Memory B cell (primary cell): Measurements from ENCODE around the gene MEP1A.
"Not testable (repeated sequence)": the region's sequence is repeated elsewhere in the genome, so short reads cannot be mapped to it uniquely, and the experiment has no call there.

ENCODE experiments used
- ATAC-seq: fragments of 150-1000 bp; cut with Tn5 transposase; 2 replicates; pipeline ENCODE4 v1.10.0; 2021; ENCODE audit warnings: low read depth, mild to moderate bottlenecking, moderate library complexity
- DNase-seq, 2 donors: peaks; one replicate each; pipeline ENCODE4 v3.0.0; 2022; ENCODE audit warnings: low spot score in 2 of 2
- H3K27ac Mint-ChIP-seq: one replicate; pipeline ENCODE4 v1.8.0; 2022; ENCODE audit warnings: mild to moderate bottlenecking, moderate library complexity, mixed read lengths
- H3K27me3 Mint-ChIP-seq: one replicate; pipeline ENCODE4 v1.8.0; 2022; ENCODE audit warnings: mixed read lengths
- H3K36me3 Mint-ChIP-seq: one replicate; pipeline ENCODE4 v1.8.0; 2022; ENCODE audit warnings: mild to moderate bottlenecking, mixed read lengths
- H3K4me1 Mint-ChIP-seq: one replicate; pipeline ENCODE4 v1.8.0; 2022; ENCODE audit warnings: mixed read lengths
- H3K4me3 Mint-ChIP-seq: one replicate; pipeline ENCODE4 v1.8.0; 2022; ENCODE audit warnings: mild to moderate bottlenecking, moderate library complexity, mixed read lengths
- H3K9me3 Mint-ChIP-seq: one replicate; pipeline ENCODE4 v1.8.0; 2022; ENCODE audit warnings: mixed read lengths

MEP1A gene, protein sequence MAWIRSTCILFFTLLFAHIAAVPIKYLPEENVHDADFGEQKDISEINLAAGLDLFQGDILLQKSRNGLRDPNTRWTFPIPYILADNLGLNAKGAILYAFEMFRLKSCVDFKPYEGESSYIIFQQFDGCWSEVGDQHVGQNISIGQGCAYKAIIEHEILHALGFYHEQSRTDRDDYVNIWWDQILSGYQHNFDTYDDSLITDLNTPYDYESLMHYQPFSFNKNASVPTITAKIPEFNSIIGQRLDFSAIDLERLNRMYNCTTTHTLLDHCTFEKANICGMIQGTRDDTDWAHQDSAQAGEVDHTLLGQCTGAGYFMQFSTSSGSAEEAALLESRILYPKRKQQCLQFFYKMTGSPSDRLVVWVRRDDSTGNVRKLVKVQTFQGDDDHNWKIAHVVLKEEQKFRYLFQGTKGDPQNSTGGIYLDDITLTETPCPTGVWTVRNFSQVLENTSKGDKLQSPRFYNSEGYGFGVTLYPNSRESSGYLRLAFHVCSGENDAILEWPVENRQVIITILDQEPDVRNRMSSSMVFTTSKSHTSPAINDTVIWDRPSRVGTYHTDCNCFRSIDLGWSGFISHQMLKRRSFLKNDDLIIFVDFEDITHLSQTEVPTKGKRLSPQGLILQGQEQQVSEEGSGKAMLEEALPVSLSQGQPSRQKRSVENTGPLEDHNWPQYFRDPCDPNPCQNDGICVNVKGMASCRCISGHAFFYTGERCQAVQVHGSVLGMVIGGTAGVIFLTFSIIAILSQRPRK

DNA sequence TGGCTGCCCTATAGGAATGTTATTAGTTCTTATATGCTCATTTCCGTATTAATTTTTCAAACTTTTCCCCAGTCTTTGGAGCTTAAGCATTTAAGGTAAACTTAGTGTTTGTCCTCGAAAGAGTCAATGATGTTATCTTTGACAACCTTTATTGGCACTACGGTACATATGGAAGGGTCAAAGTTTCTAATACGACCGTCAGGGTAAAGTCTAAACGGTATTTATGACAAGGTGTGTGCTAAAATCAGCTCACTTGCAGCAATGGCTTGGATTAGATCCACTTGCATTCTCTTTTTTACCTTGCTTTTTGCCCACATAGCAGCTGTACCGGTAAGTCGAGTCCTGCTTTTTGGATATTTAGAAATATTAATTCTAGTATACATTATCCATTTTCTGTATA is at the start of gene MEP1A:
MEP1A (plus strand) TSS at position 252 of the 400 bp plus-strand sequence; CDS start at position 262, 10 bp downstream.
- Mint-ChIP-seq H3K36me3 (no peaks in the 10 kb centered on the region), H3K4me1 (no peaks in the 10 kb centered on the region), H3K27ac (no peak within 1 kb of the TSS), H3K27me3 (peaks cover 3% of the 10 kb centered on the region), H3K4me3 (no peak within 1 kb of the TSS), H3K9me3 (no peaks in the 10 kb centered on the region)
- no peak for ATAC-seq
- DNase-seq = no peak

- H3K9me3 Mint-ChIP-seq = peaks cover 2% of the 10 kb centered on the region
- no peak overlapping the region for H3K27ac Mint-ChIP-seq
- ATAC-seq (no peak), DNase-seq (no peak)
- no peaks in the 10 kb centered on the region for H3K4me1 Mint-ChIP-seq
- peaks cover 6% of the 10 kb centered on the region for H3K27me3 Mint-ChIP-seq
- no peak overlapping the region for H3K4me3 Mint-ChIP-seq
- no peaks in the 10 kb centered on the region for H3K36me3 Mint-ChIP-seq
Measured at GRCh38 chr6:46743425-46744158, 49.6 kb upstream of the MEP1A start.

GRCh38 chr6:46744159-46744725 is 48.9 kb upstream of the MEP1A start:
- H3K27ac Mint-ChIP-seq, H3K9me3 Mint-ChIP-seq, H3K4me1 Mint-ChIP-seq, H3K4me3 Mint-ChIP-seq, H3K27me3 Mint-ChIP-seq, DNase-seq, ATAC-seq, H3K36me3 Mint-ChIP-seq: not testable (repeated sequence)

DNA sequence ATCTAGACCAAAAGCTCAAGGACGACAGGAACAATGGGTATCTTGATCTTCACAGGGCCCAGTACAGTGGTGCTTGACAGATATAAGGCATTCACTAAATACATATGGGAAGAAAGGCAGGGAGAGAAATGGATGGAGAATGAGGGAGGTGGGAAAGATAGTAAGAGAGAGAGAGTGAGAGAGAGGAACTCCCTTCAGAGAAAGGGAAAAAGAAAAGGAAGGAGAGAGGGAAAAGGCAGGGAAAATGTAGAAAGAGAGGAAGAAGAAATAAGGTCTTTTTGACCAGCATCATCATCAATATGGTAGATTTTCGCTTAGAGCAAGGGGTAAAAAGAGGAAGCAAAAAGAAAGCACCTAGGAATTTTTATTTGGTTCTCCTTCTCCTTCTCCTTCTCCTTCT is 47.2 kb upstream of the MEP1A start:
- Mint-ChIP-seq H3K36me3 (no peaks in the 10 kb centered on the region), H3K27ac (no peak overlapping the region), H3K9me3 (peaks cover 2% of the 10 kb centered on the region), H3K27me3 (peaks cover 6% of the 10 kb centered on the region), H3K4me1 (no peaks in the 10 kb centered on the region), H3K4me3 (no peak overlapping the region)
- no peak for ATAC-seq
- DNase-seq = no peak

GRCh38 chr6:46746696-46747095 is 46.5 kb upstream of the MEP1A start, which contains the start of gene ANKRD66:
Gene ANKRD66 (plus strand): TSS chr6:46746933. CDS start chr6:46751949, 5,016 bp downstream.
- H3K36me3 Mint-ChIP-seq = no peaks in the 10 kb centered on the region
- H3K4me3 Mint-ChIP-seq = no peak within 1 kb of the TSS
- peaks cover 8% of the 10 kb centered on the region for H3K27me3 Mint-ChIP-seq
- H3K4me1 Mint-ChIP-seq = no peaks in the 10 kb centered on the region
- H3K27ac Mint-ChIP-seq = no peak within 1 kb of the TSS
- ATAC-seq (no peak), DNase-seq (no peak)
- peaks cover 2% of the 10 kb centered on the region for H3K9me3 Mint-ChIP-seq

DNA sequence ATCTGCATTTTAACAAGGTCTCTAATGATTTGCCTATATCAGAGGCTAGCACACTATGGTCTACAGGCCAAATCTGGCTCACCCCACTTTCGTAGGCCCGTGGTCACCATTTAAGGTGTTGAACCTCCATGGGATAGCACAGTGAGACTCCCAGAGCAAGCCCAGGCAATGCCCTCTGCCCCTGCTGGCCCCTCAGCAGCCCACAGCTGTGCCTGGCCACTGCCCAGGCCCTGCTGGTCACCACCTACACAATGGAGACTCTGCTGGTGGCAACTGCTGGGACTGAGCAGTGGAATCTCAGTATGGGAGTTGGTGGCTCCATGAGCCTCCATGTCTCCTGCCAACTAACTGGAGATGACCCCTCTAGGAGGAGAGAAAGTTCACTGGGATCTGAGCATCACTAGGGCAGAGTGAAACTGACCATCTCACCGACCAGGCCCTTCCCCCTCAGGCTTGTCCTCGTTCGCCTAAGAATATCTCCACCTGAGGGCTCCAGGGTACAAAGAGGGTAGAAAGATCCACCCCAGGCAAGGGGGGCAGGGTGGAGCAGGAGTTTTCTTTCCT is 44.2 kb upstream of the MEP1A start:
- DNase-seq (no peak), ATAC-seq (no peak)
- peaks cover 2% of the 10 kb centered on the region for H3K9me3 Mint-ChIP-seq
- H3K27ac Mint-ChIP-seq = no peak overlapping the region
- H3K4me1 Mint-ChIP-seq = no peaks in the 10 kb centered on the region
- H3K4me3 Mint-ChIP-seq = no peak overlapping the region
- H3K27me3 Mint-ChIP-seq = peaks cover 8% of the 10 kb centered on the region
- H3K36me3 Mint-ChIP-seq = no peaks in the 10 kb centered on the region

GRCh38 chr6:46749731-46750130 is 43.5 kb upstream of the MEP1A start:
- Mint-ChIP-seq H3K27ac (no peak overlapping the region), H3K4me1 (no peaks in the 10 kb centered on the region), H3K36me3 (no peaks in the 10 kb centered on the region), H3K27me3 (peaks cover 8% of the 10 kb centered on the region), H3K4me3 (no peak overlapping the region), H3K9me3 (peaks cover 2% of the 10 kb centered on the region)
- ATAC-seq (no peak), DNase-seq (no peak)

- no peak for DNase-seq
- Mint-ChIP-seq H3K9me3 (no peaks in the 10 kb centered on the region), H3K4me3 (no peak overlapping the region), H3K27ac (no peak overlapping the region), H3K4me1 (no peaks in the 10 kb centered on the region), H3K27me3 (peaks cover 2% of the 10 kb centered on the region), H3K36me3 (no peaks in the 10 kb centered on the region)
- no peak for ATAC-seq
Measured at GRCh38 chr6:46751658-46752057, 41.5 kb upstream of the MEP1A start.

- Mint-ChIP-seq H3K9me3 (no peaks in the 10 kb centered on the region), H3K36me3 (no peaks in the 10 kb centered on the region), H3K4me3 (no peak overlapping the region), H3K27ac (no peak overlapping the region), H3K4me1 (no peaks in the 10 kb centered on the region), H3K27me3 (peaks cover 5% of the 10 kb centered on the region)
- DNase-seq (no peak), ATAC-seq (no peak)
Measured at GRCh38 chr6:46755865-46756264, 37.3 kb upstream of the MEP1A start.

DNA sequence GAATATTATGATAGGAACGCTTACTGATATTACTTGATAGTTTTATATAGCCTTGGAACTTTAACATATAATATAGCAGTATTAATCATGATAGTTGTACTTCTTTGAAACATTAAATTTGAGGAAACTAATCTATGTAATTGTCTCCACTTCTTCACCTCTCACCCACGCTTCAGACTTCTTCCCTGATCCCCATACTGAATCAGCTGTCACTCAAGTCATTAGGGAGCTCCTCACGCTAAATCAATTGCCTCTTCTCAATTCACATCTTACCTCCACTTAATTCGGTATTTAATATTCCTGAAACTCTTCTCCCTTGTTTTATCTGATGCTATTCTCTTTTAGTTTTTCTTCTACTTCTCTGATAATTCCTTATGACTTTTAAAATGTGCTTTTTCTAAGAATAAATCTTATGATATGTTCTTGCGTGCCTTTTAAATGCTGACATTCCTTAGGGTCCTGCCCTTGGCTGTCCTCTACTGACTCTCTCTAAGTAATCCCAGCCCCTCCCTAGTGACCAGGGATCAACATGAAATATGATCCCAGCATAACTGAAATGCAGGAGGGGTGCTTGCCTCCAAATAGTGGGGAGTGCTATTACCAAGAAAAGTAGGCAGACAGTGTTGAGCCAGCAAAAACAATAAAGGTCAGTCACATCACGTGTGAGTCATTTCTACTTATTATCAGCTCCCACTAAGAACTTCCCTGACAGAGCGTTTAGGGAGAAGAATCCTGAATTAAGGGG is 36.5 kb upstream of the MEP1A start:
- no peaks in the 10 kb centered on the region for H3K36me3 Mint-ChIP-seq
- no peaks in the 10 kb centered on the region for H3K4me1 Mint-ChIP-seq
- ATAC-seq (no peak), DNase-seq (no peak)
- H3K9me3 Mint-ChIP-seq = no peaks in the 10 kb centered on the region
- H3K4me3 Mint-ChIP-seq = no peak overlapping the region
- peaks cover 3% of the 10 kb centered on the region for H3K27me3 Mint-ChIP-seq
- no peak overlapping the region for H3K27ac Mint-ChIP-seq

- Mint-ChIP-seq H3K4me1 (no peaks in the 10 kb centered on the region), H3K36me3 (no peaks in the 10 kb centered on the region), H3K4me3 (no peak overlapping the region), H3K27ac (no peak overlapping the region), H3K9me3 (no peaks in the 10 kb centered on the region), H3K27me3 (peaks cover 3% of the 10 kb centered on the region)
- DNase-seq (no peak), ATAC-seq (no peak)
Measured at GRCh38 chr6:46757214-46757596, 36.0 kb upstream of the MEP1A start.

- H3K4me3 Mint-ChIP-seq = no peak overlapping the region
- DNase-seq (no peak), ATAC-seq (no peak)
- no peaks in the 10 kb centered on the region for H3K4me1 Mint-ChIP-seq
- H3K9me3 Mint-ChIP-seq = no peaks in the 10 kb centered on the region
- peaks cover 2% of the 10 kb centered on the region for H3K36me3 Mint-ChIP-seq
- no peak overlapping the region for H3K27ac Mint-ChIP-seq
- H3K27me3 Mint-ChIP-seq = peaks cover 3% of the 10 kb centered on the region
Measured at GRCh38 chr6:46758960-46759753, 34.0 kb upstream of the MEP1A start.
